ENCODE data around the gene IL36A.

The IL36A gene, protein sequence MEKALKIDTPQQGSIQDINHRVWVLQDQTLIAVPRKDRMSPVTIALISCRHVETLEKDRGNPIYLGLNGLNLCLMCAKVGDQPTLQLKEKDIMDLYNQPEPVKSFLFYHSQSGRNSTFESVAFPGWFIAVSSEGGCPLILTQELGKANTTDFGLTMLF

DNA sequence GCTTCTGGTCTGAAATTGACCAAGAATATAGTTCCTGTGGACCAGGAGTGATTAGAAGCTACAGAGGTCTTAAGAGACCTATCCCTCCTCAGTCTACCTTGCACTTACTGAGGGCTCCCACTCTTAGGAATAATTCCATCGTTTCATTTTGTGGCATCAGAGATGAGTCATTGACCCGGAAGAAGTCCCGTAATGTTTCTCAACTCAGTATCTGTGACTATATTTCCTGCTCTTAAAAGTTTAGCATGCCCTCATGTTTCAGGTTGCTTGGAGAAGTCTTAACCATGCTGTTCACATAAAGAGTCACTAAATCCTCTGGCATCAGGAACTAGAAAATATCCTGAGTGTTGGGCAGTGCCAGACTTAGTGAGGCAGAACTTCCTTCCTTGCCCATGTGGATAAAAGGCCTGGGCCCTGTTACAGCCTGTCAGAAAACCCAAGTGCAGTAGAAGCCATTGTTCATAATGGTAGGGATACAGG lies at the start of gene IL36A:
IL36A (plus strand) TSS at position 430 of the 480 bp plus-strand sequence. CDS start 413 bp downstream, outside the sequence.
- DNase-seq = no peak

DNA sequence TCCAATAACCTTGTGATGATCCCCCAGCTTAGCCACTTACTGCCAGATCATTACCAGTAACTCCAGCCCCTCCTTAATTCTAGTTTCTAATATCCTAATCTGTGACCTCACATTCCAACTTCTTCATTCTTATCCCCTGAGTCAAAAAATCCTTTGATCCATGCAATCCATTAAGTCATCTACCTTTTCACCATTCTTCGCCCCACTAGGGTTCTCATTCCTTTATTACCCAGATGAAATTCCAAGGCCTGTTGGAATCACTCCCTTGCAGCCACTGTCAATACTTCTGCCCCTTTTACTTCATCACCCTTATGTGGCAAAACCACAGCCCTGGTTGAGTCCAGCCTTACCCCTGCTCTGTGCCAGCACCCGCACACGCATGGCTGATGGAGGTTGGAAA lies 47.7 kb upstream of the IL36A start:
- DNase-seq = no peak

DNA sequence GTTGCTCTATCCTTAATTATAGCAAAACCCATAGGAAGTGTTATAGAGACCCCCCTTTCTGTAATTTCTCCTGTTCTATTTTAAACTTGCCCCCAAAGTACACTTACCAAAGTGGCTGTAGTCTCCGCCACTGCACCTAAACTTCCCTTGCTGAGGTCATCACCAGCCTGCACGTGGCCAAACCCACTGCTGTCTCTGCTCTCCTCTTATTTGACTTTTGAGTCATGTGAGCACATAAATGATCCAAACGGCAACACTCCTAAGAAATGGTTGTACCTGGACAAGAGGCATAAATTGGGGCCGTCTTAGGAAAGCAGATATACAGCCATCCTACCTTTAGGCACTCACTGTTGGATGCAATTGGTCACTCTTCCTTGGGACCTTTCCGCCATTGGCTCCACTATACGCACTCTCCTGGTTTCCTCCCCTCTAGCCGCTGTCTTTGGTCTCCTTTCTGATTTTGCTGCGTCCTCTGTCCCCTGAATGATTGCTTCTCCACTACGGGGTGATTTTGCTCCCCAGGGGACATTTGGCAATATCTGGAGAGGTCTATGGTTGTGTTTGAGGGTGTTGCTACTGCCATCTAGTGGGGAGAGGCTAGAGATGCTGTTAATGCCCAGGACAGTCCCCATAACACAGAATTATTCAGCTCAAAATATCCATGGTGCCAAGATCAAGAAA lies 46.7 kb upstream of the IL36A start:
- DNase-seq = peak; percentile 43

DNA sequence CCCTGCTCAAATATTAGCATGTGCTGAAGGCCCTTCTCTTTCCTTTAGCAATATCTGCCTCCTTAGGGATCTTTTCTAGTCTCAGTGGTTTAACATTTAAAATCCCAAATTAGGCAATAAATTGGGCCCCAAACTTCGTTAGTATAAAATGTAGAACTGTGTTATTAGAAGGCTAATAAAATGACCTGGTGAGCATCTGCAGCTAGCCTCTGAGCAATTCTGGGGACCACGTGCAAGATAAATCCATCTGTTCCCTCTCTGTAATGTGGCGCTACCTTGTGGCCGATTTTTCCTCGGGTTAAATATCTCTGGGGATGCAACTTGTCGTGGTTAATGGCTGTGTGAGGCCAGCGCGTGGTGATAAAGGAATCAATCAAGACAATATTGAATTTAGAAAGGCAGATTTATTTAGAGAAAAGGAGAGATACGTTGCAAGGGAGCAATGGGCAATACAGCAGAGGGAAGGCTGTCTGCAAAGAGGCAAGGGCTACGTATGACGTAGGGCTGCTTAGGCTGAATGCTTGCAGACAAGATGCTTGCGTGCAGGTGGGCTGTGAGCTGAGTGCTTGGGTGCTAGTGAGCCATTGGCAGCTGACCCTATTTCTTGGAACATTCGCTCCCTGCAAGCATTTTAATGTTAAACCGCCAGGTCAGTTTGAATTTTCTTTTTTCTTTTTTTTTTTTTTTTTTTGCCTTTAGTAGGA lies 46.0 kb upstream of the IL36A start:
- DNase-seq = peak; percentile 3

DNA sequence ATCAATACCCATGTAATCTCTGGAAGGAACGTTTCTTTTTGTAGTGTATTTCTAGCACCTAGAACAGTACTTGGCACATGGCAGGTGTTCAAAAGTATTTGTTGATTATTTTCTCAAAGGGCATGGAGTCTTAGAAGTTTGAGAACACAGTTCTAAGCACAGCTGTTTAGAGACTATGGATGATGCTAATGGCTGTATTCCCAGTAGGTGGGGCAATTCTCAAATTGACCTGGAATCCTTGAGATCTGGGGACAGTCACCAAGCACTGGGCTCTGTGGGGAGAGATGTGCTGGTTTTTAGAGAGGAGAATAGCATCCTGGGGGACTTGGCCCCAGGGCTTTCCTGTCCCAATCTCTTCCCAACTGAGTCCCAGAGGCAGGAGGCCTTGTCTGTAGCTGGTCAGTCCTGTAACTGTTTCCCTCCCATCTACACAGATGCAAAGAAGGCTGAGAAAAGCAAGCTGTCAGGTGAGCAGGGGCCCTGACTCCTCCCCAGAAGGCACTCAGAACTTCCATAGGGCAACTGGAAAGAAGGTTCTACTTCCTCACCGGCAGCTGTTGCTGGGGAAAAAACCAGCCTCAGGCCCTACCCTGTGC lies 44.9 kb upstream of the IL36A start:
- DNase-seq = no peak

DNA sequence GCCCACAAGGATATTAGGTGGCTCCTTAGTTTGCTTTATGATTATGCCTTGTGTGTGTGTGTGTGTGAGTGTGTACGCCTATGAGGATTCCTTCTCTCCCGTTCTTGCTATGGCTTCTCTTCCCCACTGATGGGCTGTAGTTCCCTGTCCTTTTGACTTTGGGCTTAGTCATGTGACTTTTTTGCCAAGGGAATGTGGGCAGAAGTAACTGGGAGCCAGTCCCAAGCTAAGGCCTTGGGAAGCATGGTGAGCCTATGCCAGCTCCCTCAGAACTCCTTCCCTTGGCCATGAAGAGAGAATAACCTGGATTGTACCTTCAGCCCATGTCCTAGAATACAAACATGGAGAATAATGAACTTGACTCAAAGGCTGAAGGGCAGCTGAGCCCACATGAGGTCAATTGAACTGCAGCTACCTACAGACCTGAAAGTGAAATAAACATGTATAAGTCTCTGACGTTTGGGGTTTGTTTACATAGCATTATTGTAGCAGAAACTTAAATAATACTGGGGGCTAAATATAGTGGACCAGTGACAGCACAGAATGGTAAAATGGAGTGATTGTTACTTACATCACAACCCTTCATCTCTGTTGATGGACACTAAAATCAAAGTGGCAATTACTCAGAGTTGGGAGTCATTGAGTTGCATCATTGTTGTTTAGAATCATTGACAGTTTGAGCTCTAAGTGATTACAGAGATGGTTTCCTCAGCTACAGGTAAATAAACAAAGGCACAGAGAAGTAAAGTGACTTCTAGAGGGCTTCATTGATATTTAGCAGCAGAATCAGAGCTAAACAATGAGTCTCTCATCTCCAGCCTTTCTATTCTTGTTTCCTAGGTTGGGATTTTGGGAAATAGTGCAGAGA lies 42.7 kb upstream of the IL36A start:
- no peak for DNase-seq

DNA sequence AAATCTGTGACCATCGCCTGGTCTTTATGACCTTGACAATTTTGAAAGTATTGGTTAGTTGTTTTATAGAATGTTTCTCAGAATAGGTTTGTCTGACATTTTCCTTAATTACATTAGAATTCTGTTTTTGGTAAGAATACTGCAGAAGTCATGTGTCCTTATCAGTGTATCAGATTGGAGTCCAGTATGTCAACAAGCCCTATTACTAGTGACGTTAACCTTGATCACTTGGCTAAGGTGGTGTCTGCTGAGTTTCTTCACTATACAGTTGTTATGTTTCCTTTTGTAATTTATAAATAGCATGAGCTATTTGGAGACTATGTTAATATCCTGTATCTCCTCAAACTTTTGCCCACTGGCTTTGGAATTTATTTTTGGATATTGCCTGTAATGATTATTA lies 38.2 kb upstream of the IL36A start:
- no peak for DNase-seq

DNA sequence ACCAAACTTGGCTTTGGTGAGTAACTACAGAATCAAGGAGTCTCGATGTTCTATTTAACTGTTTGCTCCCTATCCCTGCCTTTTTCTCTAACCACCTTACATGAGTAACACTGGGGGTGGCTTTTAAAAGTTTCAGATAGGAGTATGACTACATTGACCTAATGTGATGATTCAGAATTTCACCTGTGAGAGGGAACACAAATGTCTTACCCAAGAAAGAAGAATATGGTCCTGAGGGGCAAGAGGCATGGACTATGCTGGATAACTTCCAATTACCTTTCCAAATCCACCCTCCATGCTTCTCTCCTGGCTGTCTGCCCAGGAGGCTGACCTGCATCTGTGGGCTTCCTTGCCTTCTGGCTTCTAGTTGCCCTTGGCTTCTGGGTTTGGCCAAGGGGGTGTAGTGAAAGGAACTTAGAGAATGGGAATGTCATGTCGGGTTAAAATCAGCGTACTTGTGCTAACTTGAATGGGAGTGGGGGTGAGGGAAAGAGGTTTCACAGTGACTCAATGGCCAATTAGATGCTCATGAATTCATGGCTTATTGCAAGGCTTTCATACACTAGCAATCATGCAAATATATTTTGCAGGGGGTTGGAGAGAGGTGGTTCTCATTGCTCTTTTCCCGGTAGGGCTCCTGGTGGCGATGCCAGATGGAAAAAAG lies 32.7 kb upstream of the IL36A start:
- no peak for DNase-seq

DNA sequence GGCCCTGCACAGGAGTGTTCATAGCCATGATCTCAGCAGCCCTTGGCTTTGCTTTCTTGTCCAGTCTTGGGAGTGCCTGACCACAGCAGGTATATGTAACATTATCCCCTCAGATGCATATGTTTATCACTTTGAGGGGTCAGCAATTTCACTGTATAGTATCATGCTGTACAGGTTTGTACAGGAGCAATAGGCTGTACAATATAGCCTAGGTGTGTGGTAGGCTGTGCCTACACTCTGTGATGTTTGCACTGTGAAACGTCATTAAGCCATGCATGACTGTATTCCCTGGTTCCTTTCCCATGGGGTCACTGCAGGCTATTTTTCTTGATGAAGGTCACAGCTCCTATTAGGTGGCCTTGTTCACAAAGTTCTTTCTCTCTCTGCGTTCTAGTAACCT lies 32.1 kb upstream of the IL36A start:
- no peak for DNase-seq

DNA sequence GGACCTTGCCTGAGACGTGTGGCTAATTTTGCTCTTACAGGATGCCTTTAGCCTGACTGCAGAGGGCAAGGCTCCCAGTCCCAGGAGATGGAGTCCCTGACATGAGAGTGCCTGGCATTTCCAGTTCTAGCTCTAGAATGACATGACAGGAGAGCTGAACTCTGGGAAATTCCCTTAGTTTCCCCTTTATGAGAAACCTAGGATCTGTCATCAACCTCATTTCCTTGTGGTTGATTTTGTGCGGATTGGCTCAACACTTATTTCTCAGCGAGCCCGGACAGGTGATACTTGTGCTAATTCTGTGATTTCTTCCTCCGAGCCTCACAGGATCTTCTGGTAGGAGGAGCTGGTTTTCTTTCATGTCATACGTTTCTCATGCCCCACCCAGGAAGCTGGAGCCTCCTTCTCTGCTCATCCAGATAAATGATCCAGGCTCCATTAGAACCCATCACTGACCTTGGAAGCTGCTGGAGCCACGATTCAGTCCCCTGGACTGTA lies 27.7 kb upstream of the IL36A start, which contains the start of gene IL36G:
IL36G (plus strand) TSS at position 448 of the 498 bp plus-strand sequence. CDS start 633 bp downstream, outside the sequence.
- DNase-seq = no peak

DNA sequence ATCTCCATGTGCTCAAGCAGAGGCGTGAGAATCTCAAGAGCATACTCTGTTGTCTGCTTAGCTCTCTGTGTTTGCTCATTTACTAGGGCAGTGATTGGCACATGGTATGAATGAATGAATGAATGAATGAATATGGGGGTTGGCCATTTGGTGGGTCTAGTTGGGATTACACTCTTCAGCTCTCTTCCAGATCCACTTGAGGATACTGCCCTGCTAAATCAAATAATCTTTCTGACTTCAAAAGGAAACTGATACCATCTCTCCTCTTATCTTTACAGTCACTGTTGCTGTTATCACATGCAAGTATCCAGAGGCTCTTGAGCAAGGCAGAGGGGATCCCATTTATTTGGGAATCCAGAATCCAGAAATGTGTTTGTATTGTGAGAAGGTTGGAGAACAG lies 25.5 kb upstream of the IL36A start:
- no peak for DNase-seq

DNA sequence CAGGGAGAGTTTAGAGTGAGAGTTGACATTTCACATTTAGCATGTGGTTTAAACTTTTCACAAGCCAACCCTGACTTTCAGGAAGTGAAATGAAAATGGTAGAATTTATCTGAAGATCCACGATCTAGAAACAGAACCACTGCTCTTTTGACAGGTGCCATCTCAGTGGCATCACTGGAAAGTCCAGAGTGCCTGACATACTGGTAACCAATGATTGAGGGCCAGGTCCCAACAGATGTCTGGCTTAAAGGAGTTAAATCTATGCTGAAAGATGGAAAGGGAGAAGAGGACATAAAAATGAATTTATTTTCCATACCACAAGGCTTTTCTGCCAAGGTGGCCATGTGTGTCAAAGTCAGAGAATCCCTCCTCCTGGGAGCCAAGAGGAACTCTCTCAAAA lies 24.7 kb upstream of the IL36A start:
- no peak for DNase-seq

DNA sequence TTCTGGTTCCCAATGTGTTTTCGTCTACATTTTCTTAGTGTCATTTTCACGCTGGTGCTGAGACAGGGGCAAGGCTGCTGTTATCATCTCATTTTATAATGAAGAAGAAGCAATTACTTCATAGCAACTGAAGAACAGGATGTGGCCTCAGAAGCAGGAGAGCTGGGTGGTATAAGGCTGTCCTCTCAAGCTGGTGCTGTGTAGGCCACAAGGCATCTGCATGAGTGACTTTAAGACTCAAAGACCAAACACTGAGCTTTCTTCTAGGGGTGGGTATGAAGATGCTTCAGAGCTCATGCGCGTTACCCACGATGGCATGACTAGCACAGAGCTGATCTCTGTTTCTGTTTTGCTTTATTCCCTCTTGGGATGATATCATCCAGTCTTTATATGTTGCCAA lies 20.2 kb upstream of the IL36A start:
- DNase-seq = no peak

DNA sequence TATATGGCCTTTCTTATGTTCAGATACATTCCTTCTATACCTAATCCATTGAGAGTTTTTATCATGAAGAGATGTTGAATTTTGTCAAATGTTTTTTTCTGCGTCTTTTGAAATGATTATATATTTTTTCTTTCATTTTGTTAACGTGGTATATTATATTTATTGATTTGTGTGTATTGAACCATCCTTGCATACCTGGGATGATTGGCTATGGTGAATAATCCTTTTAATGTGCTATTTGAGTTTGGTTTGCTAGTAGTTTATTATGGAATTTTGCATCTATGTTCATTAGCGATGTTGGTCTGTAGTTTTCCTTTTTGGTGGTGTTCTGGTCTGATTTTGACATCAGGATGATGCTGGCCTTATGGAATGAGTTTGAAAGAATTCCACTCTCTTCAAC lies 15.6 kb upstream of the IL36A start:
- no peak for DNase-seq

DNA sequence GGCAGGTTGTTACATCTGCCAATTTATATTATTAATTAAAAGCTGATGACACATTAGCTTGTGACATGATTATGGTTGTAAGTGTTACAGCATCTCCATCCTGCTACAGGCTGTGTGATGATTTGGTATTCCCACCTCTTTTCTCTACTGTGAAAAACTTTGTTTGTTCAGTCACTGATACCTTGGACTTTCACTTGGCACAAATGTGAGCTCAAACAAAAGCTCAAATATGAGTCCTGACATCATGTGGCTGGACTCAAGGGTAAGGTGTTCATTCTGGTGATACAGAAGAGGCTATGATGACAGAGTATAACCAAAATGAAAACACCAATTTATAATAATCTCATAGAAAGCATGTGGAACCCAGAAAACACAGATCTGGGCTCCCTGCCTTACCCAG lies 11.4 kb upstream of the IL36A start:
- no peak for DNase-seq

DNA sequence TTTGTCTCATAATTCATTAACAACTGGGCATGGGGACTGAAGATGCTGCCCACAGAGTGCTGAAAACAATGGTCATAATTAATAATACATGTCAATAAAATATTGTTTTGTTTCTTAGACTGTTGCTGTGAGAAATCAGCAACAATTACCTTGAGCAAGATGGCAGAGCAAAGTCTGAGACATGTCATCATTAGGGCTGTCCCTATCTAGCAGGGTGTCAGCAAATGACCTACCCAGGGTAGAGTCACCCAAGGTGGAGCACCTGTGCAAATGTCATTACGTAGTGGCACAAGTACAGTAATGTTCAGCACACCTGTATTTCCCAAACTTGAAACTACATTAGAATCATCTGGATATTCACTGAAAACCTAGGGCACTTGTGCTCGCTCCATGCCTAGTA lies 10.6 kb upstream of the IL36A start:
- DNase-seq = no peak

DNA sequence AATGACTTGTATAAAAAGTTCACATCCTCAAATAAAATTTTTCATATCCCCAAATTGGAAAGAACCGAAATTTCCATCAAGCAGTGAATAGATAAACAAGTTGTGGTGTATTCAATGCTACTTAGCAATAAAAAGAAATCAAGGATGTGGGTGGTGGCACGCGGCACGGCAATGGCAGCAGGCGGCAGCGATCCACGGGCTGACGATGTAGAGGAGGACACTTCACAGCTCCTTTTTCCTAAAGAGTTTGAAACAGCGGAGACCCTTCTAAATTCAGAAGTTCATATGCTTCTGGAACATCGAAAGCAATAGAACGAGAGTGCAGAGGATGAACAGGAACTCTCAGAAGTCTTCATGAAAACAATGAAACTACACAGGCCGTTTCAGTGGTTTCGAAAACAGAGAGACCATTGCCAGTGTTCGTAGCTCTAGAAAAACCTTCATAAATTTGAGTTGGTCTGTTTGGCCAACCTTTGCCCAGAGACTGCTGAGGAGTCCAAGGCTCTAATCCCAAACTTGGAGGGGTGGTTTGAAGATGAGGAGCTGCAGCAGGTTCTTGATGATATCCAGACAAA lies 9.8 kb upstream of the IL36A start:
- no peak for DNase-seq

DNA sequence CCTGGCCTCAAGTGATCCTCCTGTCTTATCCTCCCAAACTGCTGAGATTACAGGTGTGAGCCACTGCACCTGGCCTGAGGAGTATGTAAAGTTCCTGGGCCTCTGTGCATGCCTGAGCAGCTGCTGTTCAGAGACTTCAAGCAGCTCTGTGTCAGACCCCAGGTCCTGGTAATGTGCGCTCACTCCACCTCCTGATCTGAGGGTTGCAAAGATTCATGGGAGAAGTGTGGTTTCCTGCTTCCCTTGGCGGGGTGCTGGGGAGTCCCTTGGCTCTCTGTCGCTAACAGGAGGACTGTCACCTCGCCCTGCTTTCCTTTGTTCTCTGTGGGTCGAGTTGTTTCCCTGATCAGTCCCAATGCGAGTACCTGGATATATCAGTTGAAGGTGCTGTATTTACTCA lies 8.6 kb upstream of the IL36A start:
- no peak for DNase-seq

DNA sequence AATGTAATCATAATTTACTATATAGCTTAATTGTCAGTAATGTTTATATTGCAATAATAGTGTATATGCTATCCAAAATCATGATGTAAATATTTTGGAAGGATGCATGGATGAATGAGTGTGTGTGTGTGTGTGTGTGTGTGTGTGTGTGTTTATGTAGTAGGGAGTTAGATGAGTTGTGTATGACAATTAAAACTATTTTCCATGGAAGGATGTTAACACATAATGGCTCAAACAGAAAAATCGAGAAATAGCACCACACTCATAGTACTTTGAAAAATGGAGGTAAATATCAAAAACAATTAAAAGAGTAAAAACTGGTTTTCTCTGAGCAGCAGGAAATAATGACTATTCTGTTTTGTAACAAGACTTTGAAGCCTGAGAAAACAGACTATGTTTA lies 8.1 kb upstream of the IL36A start:
- no peak for DNase-seq

DNA sequence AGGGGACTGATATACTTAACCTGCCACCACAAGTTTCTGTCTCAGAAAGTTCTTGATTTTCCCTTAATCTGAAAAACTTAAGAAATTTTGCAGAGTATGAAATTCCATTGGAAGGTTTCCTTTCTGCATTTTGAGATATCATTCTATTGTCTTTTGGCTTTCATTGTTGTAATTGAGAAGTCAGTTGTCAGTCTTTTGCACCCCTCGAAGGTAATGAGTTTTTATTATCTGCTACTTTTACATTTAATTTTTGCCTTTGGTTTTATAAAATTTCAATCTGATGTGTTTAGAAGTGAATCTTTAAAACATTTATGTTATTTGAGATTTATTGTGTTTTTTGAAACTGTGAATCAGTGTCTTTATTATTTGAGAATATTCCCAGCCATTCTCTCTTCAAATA lies 4.8 kb upstream of the IL36A start:
- DNase-seq = no peak

DNA sequence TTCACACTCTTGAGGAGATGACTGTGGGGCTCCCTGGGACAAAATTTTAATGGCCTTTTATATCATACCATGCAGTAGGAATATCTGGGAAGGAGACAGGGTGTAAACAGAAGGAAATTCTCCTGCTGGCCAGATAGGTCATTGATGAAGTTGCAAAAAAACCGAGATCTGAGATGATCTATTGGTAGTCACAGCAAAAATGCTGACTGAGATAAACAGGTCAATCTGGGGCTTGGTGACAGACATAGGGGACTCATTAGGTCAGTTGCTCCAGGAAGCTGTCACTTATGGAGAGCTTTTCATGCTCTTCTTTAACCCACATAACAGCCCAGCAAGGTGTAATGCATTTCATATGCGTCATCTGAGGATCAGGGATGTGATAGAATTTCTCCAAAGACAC lies 2.6 kb upstream of the IL36A start:
- no peak for DNase-seq

DNA sequence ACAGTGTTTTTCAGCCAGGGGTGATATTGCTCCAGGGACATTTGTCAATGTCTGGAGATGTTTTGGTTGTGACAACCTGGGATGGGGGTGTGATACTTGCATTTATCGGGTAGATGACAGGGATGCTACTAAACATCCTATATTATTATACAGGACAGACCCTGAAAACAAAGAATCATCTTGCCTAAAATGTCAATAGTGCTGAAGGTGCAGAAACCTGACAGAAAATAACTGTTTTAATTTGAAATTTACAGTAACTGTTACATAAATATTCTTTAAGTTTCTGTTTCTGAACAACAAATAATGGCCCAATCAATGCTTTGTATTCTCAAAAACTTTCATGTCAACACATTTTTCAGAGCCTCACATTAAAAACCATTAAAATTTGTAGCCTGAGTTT lies 2.0 kb downstream of the IL36A start:
- no peak for DNase-seq
